Pancreas (tissue), 10 donors: ENCODE data around the gene RERE. TPM values are rescaled to one million over a fixed set of nuclear protein-coding genes. Genes with fewer than 3 reads are reported as not detected.

Experiments
- ATAC-seq, 4 donors: fragments of 200-7000 bp; cut with Tn5 transposase; one replicate each; pipeline versions ENCODE4 v1.8.0 to v1.9.1; 2020; ENCODE audit warnings: mild to moderate bottlenecking in 4 of 4, moderate library complexity in 4 of 4
- DNase-seq, 6 donors: peaks; one replicate each; pipeline ENCODE4 v3.0.0-alpha.2; 2020
- FAIRE-seq: peaks from 2 replicates; lab custom pipeline; 2012; peaks lifted over from hg19 to GRCh38; lab: Jason Lieb, UNC
- H3K27ac ChIP-seq, 4 donors: fragments of 200-600 bp; sonication (generic); 1 replicate in 3 of 4; 2 replicates in 1 of 4; pipeline versions ENCODE4 v1.5.0 to v1.8.0; 2020
- H3K27me3 ChIP-seq, 4 donors: fragments of 200-600 bp; one replicate each; pipeline ENCODE4 v1.8.0; 2021
- H3K36me3 ChIP-seq, 3 donors: fragments of 200-600 bp; sonication (generic) in 1 of 3; one replicate each; pipeline versions ENCODE4 v1.5.0 to v1.8.0; 2020 to 2021
- H3K4me1 ChIP-seq, 3 donors: fragments of 200-600 bp; one replicate each; pipeline ENCODE4 v1.8.0; 2021
- H3K4me3 ChIP-seq, 4 donors: fragments of 200-600 bp; sonication (generic) in 2 of 4; one replicate each; pipeline versions ENCODE4 v1.5.0 to v1.8.0; 2020 to 2021
- H3K9me3 ChIP-seq, 4 donors: fragments of 200-600 bp; one replicate each; pipeline ENCODE4 v1.8.0; 2021
- WGBS, 2 donors: extraction: QIAGEN DNeasy Blood & Tissue Kit; methylation state at CpG; one replicate each; pipeline ENCODE4 v1.1.7; 2013; 5-methylcytosine and 5-hydroxymethylcytosine counted together
- intact Hi-C, 3 donors: fragments of 100-400 bp; cut with DNase I; formaldehyde crosslinking; loops; one replicate each; pipeline versions ENCODE4 v1.11.1 to v1.14.2; 2022
- polyA plus RNA-seq, 2 donors: library from polyadenylated mRNA; stranded (reverse); fragments of 200-250 nt; gene quantifications; one replicate each; pipeline ENCODE4 v1.2.3, GENCODE V29; 2013
- total RNA-seq, 6 donors: library from RNA; stranded (reverse); fragmentation: NEBNext Ultra II Directional in 4 of 6; extraction: Animal tissue kit (Norgen Biotek cat#: 25700) in 4 of 6; gene quantifications; one replicate each; pipeline versions ENCODE4 v1.2.1 to v1.2.4, GENCODE V29; 2021 to 2023
- TF ChIP-seq, protein P1 (sequence below), 4 donors: fragments of 200-600 bp; sonication (generic) in 3 of 4; IDR thresholded peaks; one replicate each; pipeline versions ENCODE4 v1.5.0 to v1.8.0; 2021; ENCODE audit warnings: antibody characterized with exemption in 4 of 4
- donor health status: healthy with polysubstance abuse.
- donor health status: DM: no; HTN: no; CAD: no; lungs with moderate emphysema.
- donor health status: DM: no; HTN: no; CAD: no.
- donor health status: control.
- donor health status: control.
- donor health status: Bipolar disorder and iron deficiency.
- donor health status: DM: yes; HTN: yes; CAD: no.
- donor health status: DM: no; HTN: no; CAD: no.
- donor health status: DM: no; HTN: no; CAD: no.
- donor health status: DM: yes; HTN: yes; CAD: no.

RERE gene
- total and polyA plus RNA-seq, 8 donors: 27.0 to 76.7 (median 50.7) TPM

DNA sequence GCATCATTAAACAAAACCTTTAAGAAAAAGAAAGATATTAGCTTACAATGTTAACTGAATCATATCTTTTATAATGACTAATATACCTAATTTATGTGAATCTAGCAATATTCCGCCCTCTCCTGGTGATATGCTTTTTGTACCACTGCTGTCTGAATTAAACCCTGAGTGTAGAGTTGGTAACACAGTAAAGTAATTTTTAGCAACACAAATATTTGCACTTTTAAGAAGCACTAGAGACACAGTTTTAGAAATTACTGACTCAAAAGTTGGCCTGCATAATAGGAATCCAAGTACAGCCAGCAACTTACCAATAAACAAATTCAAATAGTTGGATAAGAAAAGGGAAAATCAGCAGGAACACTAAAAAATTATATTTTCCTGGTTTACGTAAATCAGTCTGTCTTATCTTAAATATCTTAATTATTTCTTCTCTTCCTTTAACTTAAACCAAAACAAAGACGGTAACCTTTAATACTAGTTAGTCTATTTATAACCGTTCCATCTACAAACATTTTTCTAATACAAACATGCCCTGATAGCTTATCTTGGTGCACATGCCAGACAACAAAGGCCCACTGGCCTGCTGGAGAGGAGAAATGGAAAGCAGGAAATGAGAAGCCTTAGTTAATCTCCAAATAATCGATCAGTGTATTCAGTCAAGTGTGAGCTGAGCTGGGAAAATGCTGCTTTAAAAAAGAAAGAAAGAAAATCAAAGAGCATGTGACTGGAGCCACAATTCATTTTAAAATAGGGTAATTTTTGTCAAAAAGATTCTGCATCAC is 246.0 kb downstream of the RERE start:
- ATAC-seq (peak; percentile 78 to 90 (median 86)), FAIRE-seq (no peak), DNase-seq (peak in 3 of 6 donors; percentile 29 to 47 (median 42))
- Histone ChIP-seq H3K27me3 (no peaks in the 10 kb centered on the region), H3K9me3 (no peaks in the 10 kb centered on the region), H3K27ac (peak overlapping the region in 3 of 4 donors; percentile 1 to 64 (median 64)), H3K4me1 (peaks cover 30 to 47% (median 33%) of the 10 kb centered on the region in 3 donors), H3K4me3 (no peak overlapping the region), H3K36me3 (no peaks in the 10 kb centered on the region)
- TF ChIP-seq, protein P1, sequence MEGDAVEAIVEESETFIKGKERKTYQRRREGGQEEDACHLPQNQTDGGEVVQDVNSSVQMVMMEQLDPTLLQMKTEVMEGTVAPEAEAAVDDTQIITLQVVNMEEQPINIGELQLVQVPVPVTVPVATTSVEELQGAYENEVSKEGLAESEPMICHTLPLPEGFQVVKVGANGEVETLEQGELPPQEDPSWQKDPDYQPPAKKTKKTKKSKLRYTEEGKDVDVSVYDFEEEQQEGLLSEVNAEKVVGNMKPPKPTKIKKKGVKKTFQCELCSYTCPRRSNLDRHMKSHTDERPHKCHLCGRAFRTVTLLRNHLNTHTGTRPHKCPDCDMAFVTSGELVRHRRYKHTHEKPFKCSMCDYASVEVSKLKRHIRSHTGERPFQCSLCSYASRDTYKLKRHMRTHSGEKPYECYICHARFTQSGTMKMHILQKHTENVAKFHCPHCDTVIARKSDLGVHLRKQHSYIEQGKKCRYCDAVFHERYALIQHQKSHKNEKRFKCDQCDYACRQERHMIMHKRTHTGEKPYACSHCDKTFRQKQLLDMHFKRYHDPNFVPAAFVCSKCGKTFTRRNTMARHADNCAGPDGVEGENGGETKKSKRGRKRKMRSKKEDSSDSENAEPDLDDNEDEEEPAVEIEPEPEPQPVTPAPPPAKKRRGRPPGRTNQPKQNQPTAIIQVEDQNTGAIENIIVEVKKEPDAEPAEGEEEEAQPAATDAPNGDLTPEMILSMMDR (IDR thresholded peaks at IDR 0.05): peak in 2 of 4 donors; percentile 15 to 25
- whole genome bisulfite sequencing, 2 donors: 4 to 5% methylated on average over 5 of the region's 5 CpGs
- intact Hi-C loops: no loop called here

DNA sequence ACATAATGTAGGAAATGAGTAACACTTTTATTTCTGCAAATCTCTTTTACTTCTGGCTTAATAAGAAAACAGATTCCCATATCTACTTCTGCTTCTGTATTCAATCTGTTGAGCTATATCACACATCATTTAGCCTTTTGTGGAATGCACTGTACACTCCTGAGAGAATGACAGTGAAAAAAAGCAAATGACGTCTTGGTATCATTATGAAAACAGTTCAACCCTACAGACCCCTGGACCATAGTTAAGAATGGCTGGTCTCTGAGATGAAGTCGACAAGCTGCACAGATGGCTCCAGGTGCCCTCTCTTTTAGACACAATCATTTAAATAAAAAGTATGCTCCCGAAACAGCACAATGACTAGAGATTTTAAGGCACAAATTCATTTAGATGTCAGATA is 247.0 kb downstream of the RERE start:
- no peaks in the 10 kb centered on the region for H3K9me3 ChIP-seq
- TF ChIP-seq, protein P1 (IDR thresholded peaks at IDR 0.05): no peak
- FAIRE-seq: no peak
- H3K4me3 ChIP-seq: no peak overlapping the region
- no peaks in the 10 kb centered on the region for H3K36me3 ChIP-seq
- H3K27ac ChIP-seq: peak overlapping the region in 2 of 4 donors; percentile 64
- 21 to 41% methylated on average over 3 of the region's 3 CpGs for WGBS, 2 donors
- H3K27me3 ChIP-seq: no peaks in the 10 kb centered on the region
- intact Hi-C loops: no loop called here
- H3K4me1 ChIP-seq: peaks cover 30 to 38% (median 33%) of the 10 kb centered on the region in 3 donors
- ATAC-seq: no peak
- DNase-seq: no peak

GRCh38 chr1:8569242-8569641 is 248.2 kb downstream of the RERE start:
- Histone ChIP-seq H3K4me1 (peaks cover 27 to 37% (median 30%) of the 10 kb centered on the region in 3 donors), H3K4me3 (no peak overlapping the region), H3K9me3 (no peaks in the 10 kb centered on the region), H3K27me3 (no peaks in the 10 kb centered on the region), H3K36me3 (no peaks in the 10 kb centered on the region), H3K27ac (no peak overlapping the region)
- WGBS, 2 donors: 98 to 99% methylated on average over 4 of the region's 4 CpGs
- FAIRE-seq (no peak), DNase-seq (no peak), ATAC-seq (no peak)
- TF ChIP-seq, protein P1 (IDR thresholded peaks at IDR 0.05): no peak
- intact Hi-C loops: no loop called here

GRCh38 chr1:8568837-8569236 is 248.6 kb downstream of the RERE start:
- no peak overlapping the region for H3K27ac ChIP-seq
- DNase-seq: no peak
- H3K4me1 ChIP-seq: peaks cover 30 to 38% (median 31%) of the 10 kb centered on the region in 3 donors
- H3K9me3 ChIP-seq: no peaks in the 10 kb centered on the region
- no peaks in the 10 kb centered on the region for H3K27me3 ChIP-seq
- H3K36me3 ChIP-seq: no peaks in the 10 kb centered on the region
- TF ChIP-seq, protein P1 (IDR thresholded peaks at IDR 0.05): no peak
- intact Hi-C loops: no loop called here
- WGBS, 2 donors: 93% methylated on average over 3 of the region's 3 CpGs
- no peak for ATAC-seq
- no peak overlapping the region for H3K4me3 ChIP-seq
- FAIRE-seq: no peak

DNA sequence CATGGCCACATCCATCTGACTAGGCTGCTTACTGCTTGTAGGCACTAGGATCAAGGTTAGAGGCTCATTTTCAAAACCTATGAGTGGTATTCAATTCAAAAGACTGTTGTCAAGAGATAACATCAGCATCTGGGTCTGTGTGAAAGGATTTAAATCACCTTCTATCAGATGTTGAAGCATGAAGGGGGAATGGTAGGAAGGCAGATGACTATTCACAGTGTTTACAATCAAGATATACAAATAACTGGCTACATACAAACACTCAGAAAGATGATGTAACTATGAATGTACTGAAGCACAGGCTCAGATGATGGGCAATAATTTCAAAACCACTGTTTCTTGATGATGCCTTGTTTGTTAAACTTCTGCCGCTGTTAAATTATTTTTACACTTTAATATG is 250.3 kb downstream of the RERE start:
- TF ChIP-seq, protein P1 (IDR thresholded peaks at IDR 0.05): no peak
- FAIRE-seq: no peak
- 87 to 92% methylated on average over 1 of the region's 1 CpG for WGBS, 2 donors

More for the DNA sequence above, 250.3 kb downstream of the RERE start:
- Histone ChIP-seq H3K4me1 (peaks cover 24 to 35% (median 29%) of the 10 kb centered on the region in 3 donors), H3K36me3 (no peaks in the 10 kb centered on the region), H3K9me3 (no peaks in the 10 kb centered on the region), H3K27ac (no peak overlapping the region), H3K4me3 (no peak overlapping the region), H3K27me3 (no peaks in the 10 kb centered on the region)
- intact Hi-C loops: no loop called here
- no peak for ATAC-seq
- no peak for DNase-seq
